ENCODE measurements around the gene ODF2. TPM values are rescaled to one million over a fixed set of nuclear protein-coding genes. Genes with fewer than 3 reads are reported as not detected.
"Not testable (repeated sequence)": the region's sequence is repeated elsewhere in the genome, so short reads cannot be mapped to it uniquely, and the experiment has no call there.

Gene ODF2
- total RNA-seq, 1 experiment from 2014 or later: 37.1 TPM

DNA sequence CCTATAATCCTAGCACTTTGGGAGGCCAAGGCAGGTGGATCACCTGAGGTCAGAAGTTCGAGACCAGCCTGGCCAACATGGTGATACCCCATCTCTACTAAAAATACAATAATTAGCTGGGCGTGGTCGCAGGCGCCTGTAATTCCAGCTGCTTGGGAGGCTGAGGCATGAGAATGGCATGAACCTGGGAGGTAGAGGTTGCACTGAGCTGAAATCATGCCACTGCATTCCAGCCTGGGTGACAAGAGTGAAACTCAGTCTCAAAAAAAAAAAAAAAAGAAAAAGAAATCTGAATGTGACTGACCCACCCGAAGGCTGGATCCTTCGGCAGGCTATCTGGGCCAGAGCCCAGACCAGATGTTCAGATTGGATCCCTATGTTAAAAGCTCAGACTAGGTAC is 32.5 kb upstream of the ODF2 start:
- DNase-seq (ENCODE audit: low read depth): not testable (repeated sequence)

DNA sequence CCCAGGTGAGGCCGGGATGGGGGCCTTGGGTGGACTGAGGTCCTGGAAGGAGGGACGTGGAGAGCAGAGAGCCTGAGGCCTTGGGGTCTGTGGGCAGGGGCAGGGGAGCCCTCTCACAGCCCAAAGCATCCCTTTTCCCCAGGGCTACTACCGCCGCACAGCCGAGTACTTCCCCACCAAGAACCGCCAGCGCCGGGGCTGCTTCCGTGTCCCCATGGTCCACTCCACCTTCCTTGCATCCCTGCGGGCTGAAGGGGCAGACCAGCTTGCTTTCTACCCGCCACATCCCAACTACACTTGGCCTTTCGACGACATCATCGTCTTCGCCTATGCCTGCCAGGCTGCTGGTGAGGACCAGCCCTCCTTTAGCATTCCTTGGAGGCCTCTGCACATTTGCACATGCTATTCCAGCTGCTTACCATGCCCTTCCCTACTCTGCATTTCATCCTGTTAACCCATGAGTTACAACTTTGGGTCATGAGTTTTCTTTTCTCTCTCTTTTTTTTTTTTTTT is 31.5 kb upstream of the ODF2 start:
- DNase-seq (ENCODE audit: low read depth): no peak

DNA sequence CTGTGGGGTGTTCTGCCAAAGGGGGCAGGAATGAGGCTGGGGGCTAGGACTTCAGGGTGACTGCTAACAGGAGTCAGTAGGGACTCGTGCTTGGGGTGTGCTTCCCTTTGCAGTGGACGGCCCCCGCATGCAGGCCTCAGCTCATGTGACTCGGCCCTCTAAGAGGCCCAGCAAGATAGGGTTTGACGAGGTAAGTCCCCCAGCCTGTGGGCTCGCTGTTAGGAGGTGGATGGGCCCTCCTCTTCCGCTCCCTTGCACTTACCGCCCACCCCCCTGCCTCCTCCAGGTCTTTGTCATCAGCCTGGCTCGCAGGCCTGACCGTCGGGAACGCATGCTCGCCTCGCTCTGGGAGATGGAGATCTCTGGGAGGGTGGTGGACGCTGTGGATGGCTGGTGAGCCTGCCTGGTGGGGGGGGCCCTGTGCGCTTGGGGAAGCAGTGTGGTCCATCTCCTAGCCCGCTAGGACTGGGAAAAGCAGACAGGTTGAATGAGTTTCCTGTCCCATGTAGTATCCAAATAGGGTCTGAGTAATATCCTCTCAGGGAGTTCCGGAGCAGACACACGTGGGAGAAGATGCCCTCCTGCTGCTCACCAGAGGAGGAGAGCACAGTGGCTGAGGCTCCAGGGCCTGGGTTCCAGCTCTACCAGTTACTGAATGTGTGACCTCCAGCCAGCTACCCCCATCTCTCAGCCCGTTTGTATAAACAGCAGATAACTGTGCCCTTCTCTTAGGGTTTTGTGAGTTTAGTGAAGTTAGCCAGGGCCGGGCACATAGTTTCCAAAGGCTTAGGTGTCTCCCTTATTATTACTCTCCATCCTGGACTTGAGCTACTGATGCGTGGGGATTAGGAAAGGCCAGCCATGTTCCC is 26.9 kb upstream of the ODF2 start:
- peak; percentile 88 for DNase-seq (ENCODE audit: low read depth)

DNA sequence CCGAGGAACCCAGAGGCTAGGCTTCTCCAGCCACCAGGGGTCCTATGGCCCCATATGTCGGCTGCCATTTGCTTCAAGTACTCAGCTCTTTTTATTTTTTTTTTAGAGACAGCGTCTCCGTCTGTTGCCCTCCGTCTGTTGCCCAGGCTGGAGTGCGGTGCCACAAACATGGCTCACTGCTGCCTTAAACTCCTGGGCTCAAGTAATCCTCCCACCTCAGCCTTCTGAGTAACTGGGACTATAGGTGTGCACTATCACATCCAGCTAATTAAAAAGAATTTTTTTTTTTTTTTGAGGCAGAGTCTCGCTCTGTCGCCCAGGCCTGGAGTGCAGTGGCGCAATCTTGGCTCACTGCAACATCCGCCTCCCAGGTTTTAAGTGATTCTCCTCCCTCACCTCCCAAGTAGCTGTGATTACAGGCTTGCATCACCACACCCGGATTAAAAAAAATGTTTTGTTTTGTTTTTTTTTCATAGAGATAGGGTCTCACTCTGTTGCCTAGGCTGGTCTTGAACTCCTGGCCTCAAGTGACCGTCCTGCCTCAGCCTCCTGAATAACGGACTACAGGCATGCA is 26.2 kb upstream of the ODF2 start:
- no peak for DNase-seq (ENCODE audit: low read depth)

DNA sequence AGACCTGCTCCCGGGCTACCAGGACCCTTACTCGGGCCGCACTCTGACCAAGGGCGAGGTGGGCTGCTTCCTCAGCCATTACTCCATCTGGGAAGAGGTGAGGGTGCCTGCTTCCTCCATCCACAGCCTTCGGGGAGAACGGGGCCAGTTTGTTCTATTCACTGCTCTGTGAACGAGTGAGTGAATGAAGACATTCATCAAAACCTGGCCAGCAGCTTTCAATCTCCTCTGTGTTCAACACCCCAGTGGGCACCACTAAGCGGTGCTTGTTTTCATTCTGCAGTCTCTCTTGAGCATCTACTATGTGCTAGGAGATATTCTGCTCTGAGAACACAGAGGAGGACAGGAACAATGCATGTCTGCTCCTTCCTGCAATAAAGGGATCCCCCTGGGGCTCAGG is 24.6 kb upstream of the ODF2 start:
- no peak for DNase-seq (ENCODE audit: low read depth)

DNA sequence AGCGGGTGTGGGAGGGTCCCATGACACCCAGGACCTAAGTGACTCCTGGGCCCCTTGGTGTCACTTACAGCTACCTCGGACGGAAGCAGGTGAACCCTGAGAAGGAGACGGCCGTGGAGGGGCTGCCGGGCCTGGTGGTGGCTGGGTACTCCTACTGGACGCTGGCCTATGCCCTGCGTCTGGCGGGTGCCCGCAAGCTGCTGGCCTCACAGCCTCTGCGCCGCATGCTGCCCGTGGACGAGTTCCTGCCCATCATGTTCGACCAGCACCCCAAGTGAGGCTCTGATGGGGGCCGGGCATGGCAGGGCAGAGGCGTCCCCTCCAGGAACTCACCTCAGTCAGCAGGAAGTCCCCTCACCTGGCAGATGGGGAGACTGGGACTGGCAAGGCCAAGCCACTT is 21.5 kb upstream of the ODF2 start:
- DNase-seq (ENCODE audit: low read depth): no peak

DNA sequence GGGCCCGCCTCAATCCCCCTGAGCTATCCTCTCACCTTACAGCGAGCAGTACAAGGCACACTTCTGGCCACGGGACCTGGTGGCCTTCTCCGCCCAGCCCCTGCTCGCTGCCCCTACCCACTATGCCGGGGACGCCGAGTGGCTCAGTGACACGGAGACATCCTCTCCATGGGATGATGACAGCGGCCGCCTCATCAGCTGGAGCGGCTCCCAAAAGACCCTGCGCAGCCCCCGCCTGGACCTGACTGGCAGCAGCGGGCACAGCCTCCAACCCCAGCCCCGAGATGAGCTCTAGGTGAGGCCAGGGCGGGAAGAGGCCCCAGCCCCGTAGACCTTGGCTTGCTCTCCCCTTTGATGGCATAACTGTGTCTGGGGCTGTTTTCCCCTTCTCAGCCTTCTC is 20.2 kb upstream of the ODF2 start:
- no peak for DNase-seq (ENCODE audit: low read depth)

DNA sequence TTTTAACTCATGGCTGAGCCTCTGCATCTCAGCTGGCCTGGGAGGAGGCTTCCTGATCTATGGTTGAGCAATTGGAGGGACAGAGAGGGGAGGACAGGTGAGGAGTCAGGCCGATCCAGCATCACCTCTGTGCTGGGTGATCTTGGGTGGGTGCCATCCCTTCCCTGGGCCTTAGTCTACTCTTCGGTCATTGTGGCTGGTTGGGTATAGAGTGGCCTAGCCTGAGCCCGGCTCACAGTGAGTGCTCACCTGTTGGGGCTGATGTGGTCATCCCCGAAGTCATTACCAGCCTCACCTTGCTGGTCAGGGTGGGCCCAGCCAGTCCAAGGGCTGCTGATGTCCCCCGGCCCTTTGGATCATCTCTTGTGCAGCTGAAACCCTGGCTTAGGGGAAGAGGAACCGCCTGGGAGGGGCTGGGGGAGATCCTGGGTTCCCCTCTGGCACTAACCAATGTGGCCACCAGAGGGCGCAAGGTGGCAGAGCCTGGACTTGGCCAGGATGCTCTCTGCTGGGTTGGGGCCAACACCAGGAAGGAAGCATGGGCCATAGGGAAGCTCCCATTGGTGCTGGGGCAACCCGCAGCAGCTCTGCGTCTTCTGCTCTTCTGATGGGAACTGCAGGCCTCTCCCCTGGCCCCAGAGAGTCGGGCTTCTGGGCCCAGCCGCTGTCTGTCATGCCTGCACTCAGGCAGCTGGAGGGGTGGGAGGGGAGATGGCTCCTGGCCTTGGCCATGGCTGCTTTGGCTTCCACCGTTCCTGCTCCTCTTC is 17.3 kb upstream of the ODF2 start:
- peak; percentile 67 for DNase-seq (ENCODE audit: low read depth)

DNA sequence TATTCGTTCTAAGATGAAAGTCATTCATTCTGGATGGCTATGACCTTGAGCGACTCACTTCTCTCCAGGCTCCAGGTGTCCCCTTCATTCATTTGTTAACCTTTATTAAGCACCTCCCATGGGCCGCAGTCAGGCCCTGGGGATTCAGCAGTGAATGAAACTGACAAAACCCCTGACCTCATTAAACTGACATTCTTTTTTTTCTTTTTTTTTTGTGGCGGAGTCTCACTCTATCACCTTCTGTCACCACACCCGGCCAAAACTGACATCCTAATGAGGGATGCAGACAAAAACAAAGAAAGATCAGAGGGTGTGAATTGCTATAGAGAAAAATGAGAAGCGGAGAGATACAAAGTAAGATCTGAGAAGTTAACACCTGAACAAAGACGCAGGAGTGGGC is 16.5 kb upstream of the ODF2 start:
- no peak for DNase-seq (ENCODE audit: low read depth)

DNA sequence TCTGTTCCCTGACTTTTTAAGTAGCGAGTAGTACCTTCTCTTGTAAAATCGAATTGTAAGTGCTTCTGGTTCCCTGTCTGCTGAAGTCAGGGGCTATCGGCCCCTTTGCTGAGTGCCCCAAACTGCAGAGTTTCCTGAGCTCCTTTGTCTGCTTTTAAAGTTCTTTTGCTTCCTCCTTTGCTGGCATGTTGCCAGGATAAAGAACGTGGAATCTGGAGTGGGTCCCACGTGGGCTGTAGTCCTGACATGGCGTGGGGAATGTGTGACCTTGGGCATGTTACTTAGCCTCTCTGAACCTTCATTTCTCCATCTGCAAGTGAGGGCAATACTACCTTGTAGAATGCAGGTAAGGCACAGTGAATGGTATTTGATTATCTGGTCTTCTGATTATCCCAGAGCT is 13.7 kb upstream of the ODF2 start:
- no peak for DNase-seq (ENCODE audit: low read depth)

DNA sequence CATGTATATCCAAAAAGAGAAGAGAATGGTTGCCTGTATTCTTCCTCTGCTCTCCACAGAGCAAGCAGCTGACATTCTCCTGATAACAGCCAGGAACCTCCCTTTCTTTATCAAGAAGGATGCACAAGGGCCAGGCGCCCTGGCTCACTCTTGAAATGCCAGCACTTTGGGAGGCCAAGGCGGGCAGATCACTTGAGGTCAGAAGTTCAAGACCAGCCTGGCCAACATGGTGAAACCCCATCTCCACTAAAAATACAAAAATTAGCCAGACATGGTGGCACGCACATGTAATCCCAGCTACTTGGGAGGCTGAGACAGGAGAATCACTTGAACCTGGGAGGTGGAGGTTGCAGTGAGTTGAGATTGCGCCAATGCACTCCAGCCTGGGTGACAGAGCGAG is 9.3 kb upstream of the ODF2 start:
- not testable (repeated sequence) for DNase-seq (ENCODE audit: low read depth)

DNA sequence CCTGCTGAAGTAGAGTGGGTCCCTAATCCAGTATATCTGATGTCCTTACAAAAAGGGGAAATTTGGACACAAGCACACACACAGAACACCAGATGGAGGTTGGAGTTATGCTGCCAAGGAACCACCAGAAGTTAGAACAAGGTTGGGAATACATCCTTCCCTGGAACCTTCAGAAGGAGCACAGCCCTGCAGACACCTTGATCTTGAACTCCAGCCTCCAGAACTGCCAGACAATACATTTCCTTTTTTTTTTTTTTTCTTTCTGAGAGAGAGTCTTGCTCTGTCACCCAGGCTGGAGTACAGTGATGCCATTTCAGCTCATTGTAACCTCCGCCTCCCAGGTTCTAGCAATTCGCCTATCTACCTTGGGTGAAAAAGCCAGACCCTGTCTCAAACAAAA is 7.1 kb upstream of the ODF2 start:
- DNase-seq (ENCODE audit: low read depth): no peak

DNA sequence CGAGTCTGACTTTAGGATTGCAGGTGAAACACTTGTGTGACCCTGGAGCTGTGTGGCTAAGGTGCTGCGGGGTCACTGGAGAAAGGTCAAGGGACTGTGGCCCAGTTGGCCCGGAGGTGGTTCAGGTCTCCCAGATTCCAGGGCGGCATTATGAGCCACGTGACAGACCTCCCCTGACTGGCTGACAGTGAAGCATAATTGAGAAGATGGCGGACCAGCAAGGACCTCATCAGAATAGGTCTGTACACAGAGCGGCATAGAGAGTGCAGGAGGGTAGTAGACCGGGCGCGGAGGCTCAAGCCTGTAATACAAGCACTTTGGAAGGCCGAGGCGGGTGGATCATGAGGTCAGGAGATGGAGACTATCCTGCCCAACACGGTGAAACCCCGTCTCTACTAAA is 815 bp upstream of the ODF2 start:
- DNase-seq (ENCODE audit: low read depth): no peak

DNA sequence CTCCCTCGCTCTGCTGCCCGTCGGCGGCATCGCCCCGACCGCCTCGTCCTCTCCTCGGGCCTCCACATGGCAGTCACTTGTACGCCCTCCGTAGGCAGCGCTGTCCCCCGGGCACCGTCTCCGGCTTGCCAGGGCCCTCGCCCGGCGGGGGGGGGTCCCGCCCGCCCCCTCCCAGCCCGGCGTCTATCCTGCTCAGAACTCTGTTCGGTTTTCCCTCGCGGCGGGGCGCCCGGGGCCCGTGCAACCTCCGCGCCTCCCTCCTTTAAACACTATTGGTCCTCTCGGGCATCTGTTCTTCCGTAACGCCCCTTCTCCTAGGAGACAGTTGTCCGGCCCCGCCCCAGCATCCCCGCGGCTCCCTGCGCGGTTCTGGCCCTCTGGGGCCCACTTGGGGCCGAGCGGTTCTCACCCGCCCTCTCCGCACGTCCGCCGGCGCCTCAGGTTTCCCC is 831 bp downstream of the ODF2 start:
- peak; percentile 70 for DNase-seq (ENCODE audit: low read depth)

DNA sequence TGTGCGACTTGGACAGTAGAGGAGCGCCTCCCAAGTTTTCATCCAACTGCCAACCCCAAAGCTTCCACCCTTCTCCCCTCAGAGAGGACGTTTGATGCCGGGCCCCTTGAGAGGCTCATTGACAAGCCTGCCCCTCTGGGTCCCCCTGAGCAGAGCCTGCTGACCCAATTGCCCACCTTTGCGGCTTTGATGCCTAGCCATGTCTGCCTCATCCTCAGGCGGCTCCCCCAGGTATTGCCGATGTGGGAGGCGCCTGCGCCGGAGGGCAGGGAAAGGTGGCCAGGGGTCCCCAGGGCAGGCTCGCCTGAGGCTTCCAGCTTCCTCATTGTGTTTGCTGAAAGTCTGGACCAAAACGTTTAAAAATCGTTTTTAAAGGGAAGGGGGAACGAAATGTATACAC is 1.4 kb downstream of the ODF2 start:
- no peak for DNase-seq (ENCODE audit: low read depth)

DNA sequence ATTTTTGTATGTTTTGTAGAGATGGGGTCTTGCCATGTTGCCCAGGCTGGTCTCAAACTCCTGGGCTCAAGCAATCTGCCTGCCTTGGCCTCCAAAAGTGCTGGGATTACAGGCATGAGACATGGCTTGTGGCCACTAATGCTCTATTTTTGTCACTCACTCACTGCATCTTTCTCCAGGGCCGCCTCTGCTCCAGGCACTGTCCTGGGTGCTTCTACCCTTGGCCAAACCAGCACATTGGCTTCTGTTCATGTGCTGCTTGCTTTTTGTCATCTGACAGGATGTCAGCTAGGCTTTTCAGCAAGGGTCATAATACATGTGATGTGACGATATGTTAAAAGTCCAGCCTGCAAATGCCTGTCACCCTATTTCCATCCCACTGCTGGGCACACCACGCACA is 3.2 kb downstream of the ODF2 start:
- DNase-seq (ENCODE audit: low read depth): no peak

DNA sequence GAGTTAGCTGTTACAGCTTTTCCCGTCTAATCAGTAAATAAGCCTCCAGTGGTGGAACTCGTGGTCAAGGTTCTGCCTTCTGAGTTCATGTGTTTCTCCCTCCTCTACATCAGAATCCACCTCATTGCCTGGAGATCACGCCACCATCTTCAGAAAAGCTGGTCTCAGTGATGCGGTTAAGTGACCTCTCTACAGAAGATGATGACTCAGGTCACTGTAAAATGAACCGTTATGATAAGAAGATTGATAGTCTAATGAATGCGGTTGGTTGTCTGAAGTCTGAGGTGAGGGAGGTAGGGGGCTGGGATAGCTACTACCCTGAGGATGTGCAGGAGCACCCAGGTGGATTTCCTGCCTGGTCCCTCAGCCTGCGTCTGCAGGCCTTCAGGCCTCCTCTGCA is 13.3 kb downstream of the ODF2 start:
- DNase-seq (ENCODE audit: low read depth): no peak

DNA sequence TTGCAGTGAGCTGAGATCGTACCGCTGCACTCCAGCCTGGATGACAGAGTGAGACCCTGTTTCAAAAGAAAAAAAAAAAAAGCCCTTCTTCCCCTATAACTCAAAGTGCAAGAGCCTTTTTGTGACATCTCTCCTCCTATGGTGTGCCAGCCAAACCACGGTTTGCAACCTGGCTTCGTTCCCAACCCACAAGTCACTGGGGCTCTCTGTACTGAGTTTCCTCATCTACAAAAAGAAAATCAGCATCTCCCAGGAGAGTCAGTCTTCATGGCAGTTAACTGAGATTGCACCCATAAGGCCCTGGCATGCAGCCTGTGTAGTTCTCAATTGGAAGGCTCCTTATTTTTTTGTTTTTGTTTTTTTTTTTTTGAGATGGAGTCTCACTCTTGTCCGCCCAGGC is 14.8 kb downstream of the ODF2 start:
- peak; percentile 42 for DNase-seq (ENCODE audit: low read depth)

DNA sequence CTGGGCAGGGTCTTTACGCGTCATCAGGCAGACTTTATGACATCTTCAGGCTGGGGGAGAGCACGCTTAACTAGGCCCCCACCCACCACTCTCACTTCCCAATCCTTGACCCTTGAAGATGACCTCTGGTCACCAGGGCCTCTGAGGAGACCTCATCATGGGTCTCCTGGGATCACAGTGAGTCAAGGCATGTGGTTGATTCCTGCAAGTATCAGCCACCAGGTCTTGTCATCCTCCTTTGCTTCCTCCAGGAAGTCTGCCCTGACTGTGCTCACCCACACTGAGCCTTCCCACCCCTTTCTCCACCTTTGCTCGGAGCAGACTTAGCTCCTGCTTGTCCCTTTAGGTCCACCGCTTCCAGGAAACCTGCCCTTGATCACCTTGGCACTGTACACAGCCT is 17.3 kb downstream of the ODF2 start:
- DNase-seq (ENCODE audit: low read depth): no peak

DNA sequence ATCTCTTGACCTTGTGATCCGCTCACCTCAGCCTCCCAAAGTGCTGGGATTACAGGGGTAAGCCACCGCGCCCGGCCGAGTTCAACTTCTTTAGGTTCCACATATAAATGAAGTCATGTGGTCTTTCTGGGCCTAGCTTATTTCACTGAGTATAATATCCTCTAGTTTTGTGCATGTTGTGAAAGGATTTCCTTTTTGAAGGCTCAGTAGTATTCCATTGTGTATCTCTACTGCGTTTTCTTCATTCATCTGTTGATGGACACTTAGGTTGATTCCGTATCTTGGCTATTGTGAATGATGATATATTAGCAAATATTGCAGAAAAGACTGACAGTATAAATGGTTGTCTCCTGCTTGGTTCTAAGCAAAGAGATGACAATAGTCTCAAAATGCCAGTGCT is 20.1 kb downstream of the ODF2 start:
- no peak for DNase-seq (ENCODE audit: low read depth)

DNA sequence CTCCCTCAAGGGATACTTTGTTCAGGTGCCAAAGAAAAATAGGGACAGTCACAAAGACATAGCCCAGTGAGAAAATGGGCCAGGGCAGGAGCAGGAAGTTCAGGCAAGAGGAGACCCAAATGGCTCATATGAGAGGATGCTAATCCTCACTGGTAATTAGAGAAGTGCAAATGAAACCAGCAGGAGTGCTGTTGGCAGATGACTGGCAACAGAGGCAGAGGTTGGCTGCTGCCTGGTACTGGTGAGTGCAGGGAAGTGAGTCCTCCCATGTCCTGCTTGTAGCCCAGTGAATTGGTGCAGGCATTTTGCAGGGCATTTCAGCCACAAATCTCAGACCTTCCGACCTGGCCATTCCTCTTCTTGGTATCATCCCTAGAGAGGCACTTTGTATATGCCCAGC is 23.5 kb downstream of the ODF2 start:
- no peak for DNase-seq (ENCODE audit: low read depth)

DNA sequence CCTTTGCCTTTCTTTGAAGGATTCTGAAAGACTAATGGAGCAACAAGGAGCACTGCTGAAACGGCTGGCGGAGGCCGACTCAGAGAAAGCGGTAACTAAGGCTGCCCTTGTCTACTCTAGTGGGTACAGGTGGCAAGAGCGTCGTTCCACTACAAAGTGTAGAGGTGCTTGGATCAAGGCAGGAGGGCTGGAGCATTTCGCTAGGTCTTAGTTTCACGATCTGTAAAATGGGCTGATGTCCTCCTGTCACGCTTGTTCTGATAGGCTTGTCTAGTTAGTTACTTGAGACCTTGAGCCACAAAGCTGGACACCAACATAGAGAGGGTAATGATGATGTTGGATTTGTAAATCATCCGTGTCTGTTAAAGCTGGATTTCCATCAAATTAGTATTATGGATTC is 25.8 kb downstream of the ODF2 start:
- DNase-seq (ENCODE audit: low read depth): no peak
